K562 (cell line): ENCODE measurements around the gene MAPKAPK3. TPM values are rescaled to one million over a fixed set of nuclear protein-coding genes. Genes with fewer than 3 reads are reported as not detected.

ENCODE experiments used
- CHD7 ChIP-seq: fragments of 200-600 bp; sonication (generic); IDR thresholded peaks from one replicate; pipeline ENCODE4 v1.6.1; 2012; ENCODE audit warnings: mild to moderate bottlenecking, low read depth, low read length, inconsistent platforms
- GTF3C2 ChIP-seq: IDR thresholded peaks from 3 replicates; pipeline ENCODE4 v1.6.1; 2011; ENCODE audit warnings: borderline replicate concordance, mild to moderate bottlenecking, moderate library complexity; ENCODE audit not compliant: insufficient read length; ENCODE audit errors: extremely low read depth
- SFPQ ChIP-seq: fragments of 200-400 bp; formaldehyde crosslinking; IDR thresholded peaks from 2 replicates; pipeline ENCODE4 v1.6.1; 2017; ENCODE audit warnings: mild to moderate bottlenecking, low read depth, low read length, moderate library complexity
- TEAD1 ChIP-seq, 2 experiments: fragments of 450-650 bp in 1 of 2; sonication (generic) in 1 of 2; formaldehyde crosslinking; IDR thresholded peaks; 2 replicates each; pipeline versions ENCODE4 v1.4.0 to v1.8.0; 2020 to 2022; ENCODE audit warnings: mild to moderate bottlenecking in 2 of 2, missing genetic modification reagents in 1 of 2
- THRB ChIP-seq: fragments of 450-650 bp; formaldehyde crosslinking; conservative IDR thresholded peaks from 2 replicates; pipeline ENCODE4 v1.4.0; 2022; ENCODE audit warnings: mild to moderate bottlenecking, missing genetic modification characterization
- ZNF699 ChIP-seq: fragments of 250-450 bp; sonication (Bioruptor Pico); IDR thresholded peaks from 2 replicates; pipeline ENCODE4 v1.8.0; 2021; ENCODE audit warnings: mild to moderate bottlenecking, moderate library complexity; ENCODE audit not compliant: insufficient replicate concordance
- polyA plus RNA-seq, 8 experiments: library from polyadenylated mRNA; depleted of rRNA in 4 of 8; stranded (reverse) in 5 of 8; unstranded in 3 of 8; fragments of >200 nt; fragmentation: Nextera tagmentation in 2 of 8; fragmentation: Illumina TruSeq in 1 of 8; extraction: Ambion mirVana in 2 of 8; extraction: Trizol in 1 of 8; gene quantifications; 2 replicates each; pipeline versions ENCODE4 v1.2.1 to v1.2.3, GENCODE V29; 2011 to 2014; ENCODE audit warnings: inconsistent platforms in 1 of 8, missing spikeins in 1 of 8
- total RNA-seq, 7 experiments: library from RNA; depleted of rRNA in 6 of 7; stranded (reverse); fragments of >200 nt in 6 of 7; fragmentation: Illumina TruSeq in 2 of 7; extraction: Trizol in 2 of 7; gene quantifications; 2 replicates each; pipeline versions ENCODE4 v1.2.1 to v1.2.3, GENCODE V29; 2011 to 2021; ENCODE audit warnings: low replicate concordance in 1 of 7

Gene MAPKAPK3
- total and polyA plus RNA-seq, 9 of the 15 experiments (the other 6 are each of a cell fraction or from before 2014, with no cell fraction given): 8.0 to 56.4 (median 41.2) TPM

- TF ChIP-seq TEAD1 (CRISPR knock-in tag; IDR thresholded peaks at IDR 0.05): no peak
- no peak for TF ChIP-seq SFPQ
- TF ChIP-seq ZNF699 (CRISPR knock-in tag): no peak
- TF ChIP-seq THRB (CRISPR knock-in tag): no peak
- TF ChIP-seq GTF3C2: peak; percentile 70
- TF ChIP-seq CHD7: no peak
Observed at GRCh38 chr3:50600141-50600753, 16.7 kb upstream of the MAPKAPK3 start (continued).
